HL-60/S4 treated with phorbol 12-myristate 13-acetate at 8.2 ng/mL for 4 days and 3 days (cell line): Measurements from ENCODE around the gene MLLT3.

ENCODE experiments used
- in situ Hi-C: fragments of 300-500 bp; cut with MboI; formaldehyde crosslinking; loops from 2 replicates; pipeline ENCODE4 v1.15.0; 2022; ENCODE audit warnings: low sequenced_read_pairs

MLLT3 gene

GRCh38 chr9:20436476-20437195 is 185.7 kb downstream of the MLLT3 start:
- in situ Hi-C loops = no loop called here

GRCh38 chr9:20428976-20429375 is 193.3 kb downstream of the MLLT3 start:
- in situ Hi-C loops = no loop called here

GRCh38 chr9:20427359-20427758 is 194.9 kb downstream of the MLLT3 start:
- in situ Hi-C loops = no loop called here

- in situ Hi-C loops = no loop called here
Measured at GRCh38 chr9:20426019-20426418, 196.3 kb downstream of the MLLT3 start.

GRCh38 chr9:20419533-20419932 is 202.8 kb downstream of the MLLT3 start:
- in situ Hi-C loops = no loop called here

- in situ Hi-C loops = no loop called here
Measured at GRCh38 chr9:20418485-20418884, 203.8 kb downstream of the MLLT3 start.

GRCh38 chr9:20417373-20418080 is 204.8 kb downstream of the MLLT3 start:
- in situ Hi-C loops = no loop called here

- in situ Hi-C loops = no loop called here
Measured at GRCh38 chr9:20414150-20414549, 208.1 kb downstream of the MLLT3 start.

GRCh38 chr9:20409321-20410092 is 212.8 kb downstream of the MLLT3 start:
- in situ Hi-C loops = no loop called here

- in situ Hi-C loops = no loop called here
Measured at GRCh38 chr9:20408513-20408912, 213.8 kb downstream of the MLLT3 start.

GRCh38 chr9:20407013-20407412 is 215.3 kb downstream of the MLLT3 start:
- in situ Hi-C loops = no loop called here

- in situ Hi-C loops = no loop called here
Measured at GRCh38 chr9:20406344-20406743, 216.0 kb downstream of the MLLT3 start.

- in situ Hi-C loops = no loop called here
Measured at GRCh38 chr9:20405616-20406015, 216.7 kb downstream of the MLLT3 start.

GRCh38 chr9:20405078-20405477 is 217.2 kb downstream of the MLLT3 start:
- in situ Hi-C loops = no loop called here

- in situ Hi-C loops = no loop called here
Measured at GRCh38 chr9:20404192-20404813, 218.0 kb downstream of the MLLT3 start.

- in situ Hi-C loops = no loop called here
Measured at GRCh38 chr9:20403346-20403745, 219.0 kb downstream of the MLLT3 start.

GRCh38 chr9:20402273-20402875 is 219.9 kb downstream of the MLLT3 start:
- in situ Hi-C loops = no loop called here

GRCh38 chr9:20398536-20399338 is 223.6 kb downstream of the MLLT3 start:
- in situ Hi-C loops = no loop called here

- in situ Hi-C loops = no loop called here
Measured at GRCh38 chr9:20397348-20397747, 225.0 kb downstream of the MLLT3 start.

GRCh38 chr9:20396509-20396908 is 225.8 kb downstream of the MLLT3 start:
- in situ Hi-C loops = no loop called here
